C4-2B (cell line): Measurements from ENCODE around the gene GNGT2.

Source experiments
- ZFX ChIP-seq: fragments of 450-650 bp; IDR thresholded peaks from 2 replicates; pipeline ENCODE4 v1.6.1; 2017
- TF ChIP-seq, protein P1 (sequence below): fragments of 450-650 bp; conservative IDR thresholded peaks from 2 replicates; pipeline ENCODE4 v1.5.1; 2017; ENCODE audit warnings: mild to moderate bottlenecking

DNA sequence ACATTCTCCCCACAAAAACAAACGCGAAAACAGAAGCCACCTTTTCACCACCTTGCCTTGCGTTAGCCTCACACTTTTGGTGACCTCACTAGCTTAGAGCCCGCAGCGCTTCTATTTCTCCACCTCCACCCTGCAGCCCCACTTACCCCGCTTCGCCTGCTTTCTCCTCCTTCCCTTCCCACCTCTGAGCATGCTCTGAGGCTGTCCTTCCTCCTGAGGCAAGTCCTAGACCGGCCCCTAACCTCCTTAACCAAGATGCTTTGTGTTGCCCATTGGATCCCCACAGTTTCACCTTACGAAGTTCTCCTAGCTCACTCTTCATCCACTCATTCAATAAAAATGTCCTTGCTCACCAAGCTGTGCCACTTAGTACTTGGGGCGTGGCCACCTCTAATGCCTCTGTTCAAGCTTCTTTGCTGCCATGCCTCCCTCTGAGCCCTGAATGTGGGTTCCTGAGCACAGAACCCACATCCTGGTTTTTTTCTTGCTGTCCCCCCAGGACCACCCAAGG lies 1.3 kb downstream of the GNGT2 start:
- TF ChIP-seq, protein P1, sequence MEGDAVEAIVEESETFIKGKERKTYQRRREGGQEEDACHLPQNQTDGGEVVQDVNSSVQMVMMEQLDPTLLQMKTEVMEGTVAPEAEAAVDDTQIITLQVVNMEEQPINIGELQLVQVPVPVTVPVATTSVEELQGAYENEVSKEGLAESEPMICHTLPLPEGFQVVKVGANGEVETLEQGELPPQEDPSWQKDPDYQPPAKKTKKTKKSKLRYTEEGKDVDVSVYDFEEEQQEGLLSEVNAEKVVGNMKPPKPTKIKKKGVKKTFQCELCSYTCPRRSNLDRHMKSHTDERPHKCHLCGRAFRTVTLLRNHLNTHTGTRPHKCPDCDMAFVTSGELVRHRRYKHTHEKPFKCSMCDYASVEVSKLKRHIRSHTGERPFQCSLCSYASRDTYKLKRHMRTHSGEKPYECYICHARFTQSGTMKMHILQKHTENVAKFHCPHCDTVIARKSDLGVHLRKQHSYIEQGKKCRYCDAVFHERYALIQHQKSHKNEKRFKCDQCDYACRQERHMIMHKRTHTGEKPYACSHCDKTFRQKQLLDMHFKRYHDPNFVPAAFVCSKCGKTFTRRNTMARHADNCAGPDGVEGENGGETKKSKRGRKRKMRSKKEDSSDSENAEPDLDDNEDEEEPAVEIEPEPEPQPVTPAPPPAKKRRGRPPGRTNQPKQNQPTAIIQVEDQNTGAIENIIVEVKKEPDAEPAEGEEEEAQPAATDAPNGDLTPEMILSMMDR: no peak
- TF ChIP-seq ZFX: no peak
